ENCODE results near the gene MCM10.

GRCh38 chr10:13247784-13248183, 86.4 kb downstream of the MCM10 start:
- TF ChIP-seq CTCF (conservative IDR thresholded peaks at IDR 0.05; ENCODE audit: low read depth, low read length), result no peak
- TF ChIP-seq EZH2 (IDR thresholded peaks at IDR 0.05; ENCODE audit: low read length, unreplicated experiment), result no peak
- TF ChIP-seq EZH2phosphoT487 (IDR thresholded peaks at IDR 0.05; ENCODE audit: borderline replicate concordance, low read length), result no peak

Measured in PC-3 (cell line).